NCI-H146 treated with DMSO at 0.1 percent for 48 hours (cell line): ENCODE measurements around the gene RLN3.
A peak's percentile ranks its signal among the peaks of the same experiment; 100 is the strongest.

Experiments
- DNase-seq: peaks from one replicate; lab custom pipeline; 2025; ENCODE audit not compliant: unreplicated experiment; lab: John Stamatoyannopoulos, UW

The RLN3 gene

GRCh38 chr19:14054099-14054498 lies 26.2 kb downstream of the RLN3 start:
- DNase-seq: no peak

GRCh38 chr19:14054721-14055120 lies 26.8 kb downstream of the RLN3 start:
- no peak for DNase-seq

GRCh38 chr19:14055396-14055795 lies 27.4 kb downstream of the RLN3 start:
- no peak for DNase-seq

GRCh38 chr19:14056069-14056666 lies 28.2 kb downstream of the RLN3 start:
- no peak for DNase-seq

- DNase-seq: no peak
Observed at GRCh38 chr19:14056741-14057356, 28.9 kb downstream of the RLN3 start.

GRCh38 chr19:14058182-14059092 lies 30.5 kb downstream of the RLN3 start:
- DNase-seq: no peak

- no peak for DNase-seq
Observed at GRCh38 chr19:14059093-14059480, 31.1 kb downstream of the RLN3 start.

GRCh38 chr19:14059652-14060155 lies 31.8 kb downstream of the RLN3 start:
- no peak for DNase-seq

- DNase-seq: no peak
Observed at GRCh38 chr19:14061081-14061749, 33.3 kb downstream of the RLN3 start.

- DNase-seq: no peak
Observed at GRCh38 chr19:14061751-14062557, 34.0 kb downstream of the RLN3 start, which contains the start of gene PALM3. Gene PALM3, minus strand, starts transcription at chr19:14062076. Its CDS starts 96 bp downstream, at chr19:14061980.

GRCh38 chr19:14062558-14062855 lies 34.6 kb downstream of the RLN3 start:
- no peak for DNase-seq

- DNase-seq: no peak
Observed at GRCh38 chr19:14063105-14063504, 35.2 kb downstream of the RLN3 start.

- no peak for DNase-seq
Observed at GRCh38 chr19:14066134-14066533, 38.2 kb downstream of the RLN3 start.

- DNase-seq: no peak
Observed at GRCh38 chr19:14070268-14071050, 42.5 kb downstream of the RLN3 start.

- peak; percentile 75 for DNase-seq
Observed at GRCh38 chr19:14072535-14073260, 44.8 kb downstream of the RLN3 start, which contains the start of gene MISP3. Gene MISP3, plus strand, starts transcription at chr19:14072786. Its CDS starts 524 bp downstream, at chr19:14073310.

GRCh38 chr19:14073261-14073924 lies 45.4 kb downstream of the RLN3 start:
- DNase-seq: peak; percentile 64

- DNase-seq: no peak
Observed at GRCh38 chr19:14073925-14074838, 46.2 kb downstream of the RLN3 start.
